GM12878 (cell line): ENCODE measurements around the gene GPR6. TPM values are rescaled to one million over a fixed set of nuclear protein-coding genes. Genes with fewer than 3 reads are reported as not detected.

ENCODE experiments used
- ATAC-seq: fragments of 200-7000 bp; cut with Tn5 transposase; 3 replicates; pipeline ENCODE4 v1.9.1; 2020; ENCODE audit warnings: mild to moderate bottlenecking, moderate library complexity
- BruUV-seq: library from RNA; stranded (reverse); fragments of 400-500 nt; replicated peaks from 2 replicates; lab custom pipeline; 2021; lab: Mats Ljungman, UMichigan
- CTCF ChIA-PET: fragments of 300-600 bp; sonication (Branson Sonifier 250); formaldehyde crosslinking; extraction: SDS; loops from one replicate; lab custom pipeline; 2021; ENCODE audit warnings: inconsistent platforms; lab: Yijun Ruan, JAX
- POLR2A ChIA-PET: fragments of 350-600 bp; formaldehyde crosslinking; extraction: SDS; loops from one replicate; lab custom pipeline; 2021; ENCODE audit warnings: inconsistent platforms; lab: Charles Lee
- RAD21 ChIA-PET: fragments of 300-600 bp; sonication (Branson Sonifier 250); formaldehyde crosslinking; loops from one replicate; lab custom pipeline; 2023; ENCODE audit warnings: antibody characterized with exemption; ENCODE audit not compliant: unreplicated experiment; lab: Charles Lee
- SMC1A ChIA-PET: fragments of 300-600 bp; sonication (Branson Sonifier 250); formaldehyde crosslinking; loops from one replicate; lab custom pipeline; 2023; ENCODE audit not compliant: unreplicated experiment, uncharacterized antibody; lab: Charles Lee
- DNase-seq: peaks from one replicate; pipeline ENCODE4 v3.0.0-alpha.2; 2011; ENCODE audit warnings: low read depth, low spot score
- FAIRE-seq: peaks from 3 replicates; lab custom pipeline; 2011; peaks lifted over from hg19 to GRCh38; lab: Jason Lieb, UNC
- H2AFZ ChIP-seq: 2 replicates; pipeline ENCODE4 v1.6.0; 2011; ENCODE audit warnings: low read depth, low read length, control low read depth; ENCODE audit not compliant: control insufficient read depth
- H3K27ac ChIP-seq: 2 replicates; pipeline ENCODE4 v1.5.1; 2011; ENCODE audit warnings: control low read depth; ENCODE audit not compliant: control insufficient read depth, insufficient read depth
- H3K27me3 ChIP-seq, 2 experiments: replicated peaks in 1 of 2; 2 replicates each; pipeline versions ENCODE4 v1.6.0 to v1.6.1; 2011; ENCODE audit warnings: low read length in 1 of 2; ENCODE audit not compliant: control insufficient read depth in 2 of 2, insufficient read depth in 2 of 2
- H3K36me3 ChIP-seq, 2 experiments: 2 replicates each; pipeline ENCODE4 v1.5.1; 2011; ENCODE audit warnings: low read length in 1 of 2; ENCODE audit not compliant: control insufficient read depth in 2 of 2, insufficient read depth in 2 of 2
- H3K4me1 ChIP-seq: 2 replicates; pipeline ENCODE4 v1.6.1; 2011; ENCODE audit warnings: mild to moderate bottlenecking, low read length, moderate library complexity, mixed read lengths; ENCODE audit not compliant: control insufficient read depth, insufficient read depth
- H3K4me2 ChIP-seq: 2 replicates; pipeline ENCODE4 v1.6.0; 2011; ENCODE audit warnings: control low read depth; ENCODE audit not compliant: control insufficient read depth, insufficient read depth
- H3K4me3 ChIP-seq: fragments of 200-600 bp; sonication (generic); 2 replicates; pipeline ENCODE4 v1.5.1; 2016
- H3K79me2 ChIP-seq: 2 replicates; pipeline ENCODE4 v1.6.0; 2011; ENCODE audit warnings: low read length; ENCODE audit not compliant: control insufficient read depth, insufficient read depth
- H3K9ac ChIP-seq: 2 replicates; pipeline ENCODE4 v1.8.0; 2011; ENCODE audit warnings: low read length, control low read depth, mixed read lengths; ENCODE audit not compliant: control insufficient read depth, insufficient read depth
- H3K9me3 ChIP-seq: replicated peaks from 3 replicates; pipeline ENCODE4 v1.5.1; 2011; ENCODE audit warnings: mild to moderate bottlenecking, low read length; ENCODE audit not compliant: control insufficient read depth, insufficient read depth
- H4K20me1 ChIP-seq: 2 replicates; pipeline ENCODE4 v1.6.0; 2011; ENCODE audit not compliant: control insufficient read depth, insufficient read depth
- ASH2L ChIP-seq: fragments of 300-600, 200-600 bp; sonication (generic); IDR thresholded peaks from 2 replicates; pipeline ENCODE4 v1.6.1; 2017; ENCODE audit warnings: low read depth, mild to moderate bottlenecking, borderline replicate concordance
- JUNB ChIP-seq: IDR thresholded peaks from 2 replicates; pipeline ENCODE4 v1.6.1; 2016; ENCODE audit warnings: antibody characterized with exemption, mild to moderate bottlenecking
- ZNF24 ChIP-seq: fragments of 450-650 bp; IDR thresholded peaks from 2 replicates; pipeline ENCODE4 v1.6.1; 2017; ENCODE audit warnings: antibody characterized with exemption, mild to moderate bottlenecking
- ZNF592 ChIP-seq: fragments of 450-650 bp; IDR thresholded peaks from 2 replicates; pipeline ENCODE4 v1.6.1; 2017; ENCODE audit warnings: mild to moderate bottlenecking, moderate library complexity
- WGBS: methylation state at CpG from one replicate; pipeline ENCODE4 v1.1.6; 2016; ENCODE audit warnings: low lambda C conversion rate; ENCODE audit not compliant: insufficient replicate concordance, insufficient coverage; ENCODE audit errors: missing lambda C conversion rate; 5-methylcytosine and 5-hydroxymethylcytosine counted together
- in situ Hi-C: fragments of 300-500 bp; cut with MboI; formaldehyde crosslinking; loops from 9 replicates; pipeline ENCODE4 v1.14.3; 2018; ENCODE audit warnings: mixed read lengths
- intact Hi-C: fragments of 100-400 bp; cut with micrococcal nuclease; formaldehyde crosslinking; loops from one replicate; pipeline ENCODE4 v1.14.2; 2022; ENCODE audit not compliant: unreplicated experiment
- polyA plus RNA-seq, 11 experiments: library from polyadenylated mRNA; depleted of rRNA in 4 of 11; unstranded in 6 of 11; stranded (reverse) in 5 of 11; fragments of >200 nt; fragmentation: Nextera tagmentation in 4 of 11; fragmentation: Illumina TruSeq in 1 of 11; extraction: Ambion mirVana in 4 of 11; extraction: Trizol in 1 of 11; gene quantifications; 1 replicate in 1 of 11; 2 replicates in 10 of 11; pipeline versions ENCODE4 v1.2.1 to v1.2.3, GENCODE V29; 2011 to 2016; ENCODE audit warnings: inconsistent platforms in 2 of 11, missing spikeins in 2 of 11, low read depth in 1 of 11
- total RNA-seq, 4 experiments: library from RNA; depleted of rRNA in 3 of 4; stranded (reverse); fragments of >200 nt in 3 of 4; fragmentation: Illumina TruSeq in 1 of 4; extraction: Trizol in 1 of 4; gene quantifications; 2 replicates each; pipeline versions ENCODE4 v1.2.1 to v1.2.3, GENCODE V29; 2013 to 2021

Gene GPR6
- total and polyA plus RNA-seq, 10 of the 15 experiments (the other 5 are each of a cell fraction or from before 2014, with no cell fraction given), result not detected

GRCh38 chr6:109949281-109950065 is 28.6 kb upstream of the GPR6 start:
- no peak overlapping the region for H3K27ac ChIP-seq
- H3K9ac ChIP-seq, result no peak overlapping the region
- FAIRE-seq (no peak), DNase-seq (no peak), ATAC-seq (no peak)
- no peak overlapping the region for H3K4me3 ChIP-seq
- SMC1A ChIA-PET, result no interaction called here
- POLR2A ChIA-PET, result no interaction called here
- H3K4me2 ChIP-seq, result no peak overlapping the region
- WGBS, result 35% methylated on average over 19 of the region's 19 CpGs
- intact Hi-C loops, result no loop called here
- in situ Hi-C loops, result no loop called here
- H2AFZ ChIP-seq, result no peak overlapping the region
- no TSS peak for BruUV-seq
- TF ChIP-seq ASH2L (no peak), ZNF592 (no peak), ZNF24 (no peak), JUNB (no peak)
- no peaks in the 10 kb centered on the region; a peak in 2 of 4 replicates for H3K27me3 ChIP-seq
- RAD21 ChIA-PET, result no interaction called here
- H4K20me1 ChIP-seq, result no peaks in the 10 kb centered on the region
- no peaks in the 10 kb centered on the region for H3K79me2 ChIP-seq
- H3K9me3 ChIP-seq, result no peaks in the 10 kb centered on the region; the same call in 2 of the 3 replicates
- H3K36me3 ChIP-seq, result no peaks in the 10 kb centered on the region
- H3K4me1 ChIP-seq, result no peaks in the 10 kb centered on the region
- CTCF ChIA-PET, result interaction anchor here (1.1 kb wide), 1 partner anchor 91 kb away, joined by 4 read pairs; no protein-coding TSS in a partner anchor
